GM18951 (cell line): ENCODE data around the gene REG1B.

Source experiments
- POLR2A ChIP-seq: IDR thresholded peaks from 4 replicates; pipeline ENCODE4 v1.6.1; 2011; ENCODE audit warnings: mild to moderate bottlenecking; ENCODE audit not compliant: insufficient read length, insufficient read depth; ENCODE audit errors: extremely low read depth
- in situ Hi-C: fragments of 300-500 bp; cut with MboI; formaldehyde crosslinking; loops from one replicate; pipeline ENCODE4 v1.12.0; 2022; ENCODE audit warnings: low sequenced_read_pairs, mixed read lengths, inconsistent platforms; ENCODE audit not compliant: unreplicated experiment

REG1B gene

GRCh38 chr2:79041032-79041448 is 46.8 kb downstream of the REG1B start:
- in situ Hi-C loops = no loop called here
- no peak for TF ChIP-seq POLR2A

GRCh38 chr2:79039944-79040343 is 47.8 kb downstream of the REG1B start:
- in situ Hi-C loops = no loop called here
- TF ChIP-seq POLR2A = no peak
